HAP-1 (cell line): Measurements from ENCODE around the gene BTBD9.

Experiments used
- DNase-seq, 2 experiments: peaks; one replicate each; pipeline ENCODE4 v3.0.0-alpha.2; 2016 to 2020; ENCODE audit warnings: low spot score in 2 of 2
- H3K27me3 ChIP-seq: fragments of 250-450 bp; sonication (Bioruptor Pico); 2 replicates; pipeline ENCODE4 v1.5.1; 2020; ENCODE audit warnings: low read depth, mild to moderate bottlenecking, moderate library complexity
- H3K36me3 ChIP-seq: fragments of 250-450 bp; sonication (Bioruptor Pico); replicated peaks from 2 replicates; pipeline ENCODE4 v1.5.1; 2020; ENCODE audit warnings: mild to moderate bottlenecking
- H3K4me1 ChIP-seq: fragments of 250-450 bp; sonication (Bioruptor Pico); 2 replicates; pipeline ENCODE4 v1.5.1; 2020; ENCODE audit warnings: mild to moderate bottlenecking
- H3K4me3 ChIP-seq: fragments of 250-450 bp; sonication (Bioruptor Pico); 2 replicates; pipeline ENCODE4 v1.5.1; 2020; ENCODE audit warnings: mild to moderate bottlenecking, moderate library complexity
- H3K9me3 ChIP-seq: fragments of 250-450 bp; sonication (Bioruptor Pico); 2 replicates; pipeline ENCODE4 v1.5.1; 2020; ENCODE audit warnings: mild to moderate bottlenecking, moderate library complexity
- in situ Hi-C: fragments of 300-500 bp; cut with MboI; formaldehyde crosslinking; loops from 3 replicates; pipeline ENCODE4 v1.14.3; 2020; ENCODE audit warnings: low sequenced_read_pairs, inconsistent platforms, mixed read lengths

Gene BTBD9

GRCh38 chr6:38153798-38154345 is 485.9 kb downstream of the BTBD9 start:
- no peak for DNase-seq
- H3K4me3 ChIP-seq: no peak overlapping the region
- H3K4me1 ChIP-seq: no peaks in the 10 kb centered on the region
- no peaks in the 10 kb centered on the region for H3K9me3 ChIP-seq
- no peaks in the 10 kb centered on the region for H3K36me3 ChIP-seq
- no peaks in the 10 kb centered on the region for H3K27me3 ChIP-seq
- in situ Hi-C loops: no loop called here

- Histone ChIP-seq H3K4me3 (no peak overlapping the region), H3K27me3 (no peaks in the 10 kb centered on the region), H3K9me3 (no peaks in the 10 kb centered on the region), H3K36me3 (no peaks in the 10 kb centered on the region), H3K4me1 (no peaks in the 10 kb centered on the region)
- DNase-seq: no peak
- in situ Hi-C loops: no loop called here
Measured at GRCh38 chr6:38153076-38153797, 486.5 kb downstream of the BTBD9 start.

GRCh38 chr6:38152620-38153019 is 487.1 kb downstream of the BTBD9 start:
- H3K4me1 ChIP-seq: no peaks in the 10 kb centered on the region
- H3K9me3 ChIP-seq: no peaks in the 10 kb centered on the region
- no peak for DNase-seq
- no peaks in the 10 kb centered on the region for H3K27me3 ChIP-seq
- in situ Hi-C loops: no loop called here
- H3K36me3 ChIP-seq: no peaks in the 10 kb centered on the region
- no peak overlapping the region for H3K4me3 ChIP-seq

- DNase-seq: no peak
- no peak overlapping the region for H3K4me3 ChIP-seq
- no peaks in the 10 kb centered on the region for H3K9me3 ChIP-seq
- no peaks in the 10 kb centered on the region for H3K36me3 ChIP-seq
- no peaks in the 10 kb centered on the region for H3K4me1 ChIP-seq
- in situ Hi-C loops: no loop called here
- H3K27me3 ChIP-seq: no peaks in the 10 kb centered on the region
Measured at GRCh38 chr6:38151580-38152500, 487.9 kb downstream of the BTBD9 start.

- Histone ChIP-seq H3K27me3 (no peaks in the 10 kb centered on the region), H3K36me3 (no peaks in the 10 kb centered on the region), H3K4me1 (no peaks in the 10 kb centered on the region), H3K9me3 (no peaks in the 10 kb centered on the region), H3K4me3 (no peak overlapping the region)
- no peak for DNase-seq
- in situ Hi-C loops: no loop called here
Measured at GRCh38 chr6:38150681-38151296, 488.9 kb downstream of the BTBD9 start.

GRCh38 chr6:38150021-38150420 is 489.7 kb downstream of the BTBD9 start:
- Histone ChIP-seq H3K36me3 (no peaks in the 10 kb centered on the region), H3K4me3 (no peak overlapping the region), H3K9me3 (no peaks in the 10 kb centered on the region), H3K27me3 (no peaks in the 10 kb centered on the region), H3K4me1 (no peaks in the 10 kb centered on the region)
- in situ Hi-C loops: no loop called here
- DNase-seq: no peak

GRCh38 chr6:38149531-38149930 is 490.2 kb downstream of the BTBD9 start:
- H3K27me3 ChIP-seq: no peaks in the 10 kb centered on the region
- no peaks in the 10 kb centered on the region for H3K4me1 ChIP-seq

GRCh38 chr6:38148606-38149005 is 491.1 kb downstream of the BTBD9 start:
- no peaks in the 10 kb centered on the region for H3K36me3 ChIP-seq
- H3K4me1 ChIP-seq: no peaks in the 10 kb centered on the region
- DNase-seq: no peak
- in situ Hi-C loops: no loop called here
- no peak overlapping the region for H3K4me3 ChIP-seq
- no peaks in the 10 kb centered on the region for H3K9me3 ChIP-seq
- H3K27me3 ChIP-seq: no peaks in the 10 kb centered on the region

More at GRCh38 chr6:38149531-38149930, 490.2 kb downstream of the BTBD9 start:
- Histone ChIP-seq H3K4me3 (no peak overlapping the region), H3K9me3 (no peaks in the 10 kb centered on the region), H3K36me3 (no peaks in the 10 kb centered on the region)
- no peak for DNase-seq
- in situ Hi-C loops: no loop called here

GRCh38 chr6:38146734-38147027 is 493.0 kb downstream of the BTBD9 start:
- Histone ChIP-seq H3K36me3 (no peaks in the 10 kb centered on the region), H3K4me1 (no peaks in the 10 kb centered on the region), H3K9me3 (no peaks in the 10 kb centered on the region), H3K4me3 (no peak overlapping the region), H3K27me3 (no peaks in the 10 kb centered on the region)
- in situ Hi-C loops: no loop called here
- no peak for DNase-seq

GRCh38 chr6:38146021-38146733 is 493.6 kb downstream of the BTBD9 start:
- Histone ChIP-seq H3K4me1 (no peaks in the 10 kb centered on the region), H3K4me3 (no peak overlapping the region), H3K9me3 (no peaks in the 10 kb centered on the region), H3K27me3 (no peaks in the 10 kb centered on the region), H3K36me3 (no peaks in the 10 kb centered on the region)
- no peak for DNase-seq
- in situ Hi-C loops: no loop called here

GRCh38 chr6:38144365-38144945 is 495.3 kb downstream of the BTBD9 start:
- H3K36me3 ChIP-seq: no peaks in the 10 kb centered on the region

GRCh38 chr6:38143191-38144150 is 496.3 kb downstream of the BTBD9 start:
- Histone ChIP-seq H3K4me3 (no peak overlapping the region), H3K4me1 (no peaks in the 10 kb centered on the region), H3K36me3 (no peaks in the 10 kb centered on the region), H3K9me3 (no peaks in the 10 kb centered on the region), H3K27me3 (no peaks in the 10 kb centered on the region)
- in situ Hi-C loops: no loop called here
- no peak for DNase-seq

More at GRCh38 chr6:38144365-38144945, 495.3 kb downstream of the BTBD9 start:
- H3K27me3 ChIP-seq: no peaks in the 10 kb centered on the region
- no peaks in the 10 kb centered on the region for H3K9me3 ChIP-seq
- H3K4me3 ChIP-seq: no peak overlapping the region
- in situ Hi-C loops: no loop called here
- no peaks in the 10 kb centered on the region for H3K4me1 ChIP-seq
- no peak for DNase-seq
